ENCODE results near the gene CUL2. TPM values are rescaled to one million over a fixed set of nuclear protein-coding genes. Genes with fewer than 3 reads are reported as not detected.
"Not testable (repeated sequence)": the region's sequence is repeated elsewhere in the genome, so short reads cannot be mapped to it uniquely, and the experiment has no call there.

The CUL2 gene
- total RNA-seq, 2 experiments from 2014 or later, result 30.1 to 32.4 TPM

- H3K4me1 Mint-ChIP-seq (ENCODE audit: low read depth); H3K27ac ChIP-seq (ENCODE audit: low read depth in 1 of 2, low read length in 2 of 2); CTCF ChIA-PET; H3K4me3 Mint-ChIP-seq; H3K4me3 ChIP-seq (ENCODE audit: low read length); H3K27me3 Mint-ChIP-seq; POLR2A ChIA-PET; H3K27me3 ChIP-seq (ENCODE audit: control insufficient read depth in 1 of 2, insufficient read depth in 2 of 2, low read length in 2 of 2); DNase-seq; ATAC-seq (ENCODE audit: poor library complexity); H3K9me3 Mint-ChIP-seq; intact Hi-C loops (cut with DNase I, micrococcal nuclease); H3K4me1 ChIP-seq (ENCODE audit: insufficient read depth, low read length); H3K36me3 ChIP-seq (ENCODE audit: insufficient read depth, low read length); H3K27ac Mint-ChIP-seq; H3K36me3 Mint-ChIP-seq (ENCODE audit: low read depth): not testable (repeated sequence)
- peaks cover 0 to 12% of the 10 kb centered on the region in 2 experiments for H3K9me3 ChIP-seq (ENCODE audit: control insufficient read depth in 1 of 2, insufficient read depth in 1 of 2, low read length in 2 of 2)
Measured at GRCh38 chr10:34973757-34974156, 116.4 kb downstream of the CUL2 start.

GRCh38 chr10:34973121-34973520, 117.0 kb downstream of the CUL2 start:
- peaks cover 0 to 12% of the 10 kb centered on the region in 2 experiments for H3K9me3 ChIP-seq (ENCODE audit: control insufficient read depth in 1 of 2, insufficient read depth in 1 of 2, low read length in 2 of 2)
- H3K27me3 Mint-ChIP-seq; H3K4me1 ChIP-seq (ENCODE audit: insufficient read depth, low read length); CTCF ChIA-PET; ATAC-seq (ENCODE audit: poor library complexity); H3K27me3 ChIP-seq (ENCODE audit: control insufficient read depth in 1 of 2, insufficient read depth in 2 of 2, low read length in 2 of 2); H3K36me3 Mint-ChIP-seq (ENCODE audit: low read depth); POLR2A ChIA-PET; H3K36me3 ChIP-seq (ENCODE audit: insufficient read depth, low read length); H3K4me3 Mint-ChIP-seq; H3K4me3 ChIP-seq (ENCODE audit: low read length); DNase-seq; H3K27ac Mint-ChIP-seq; H3K4me1 Mint-ChIP-seq (ENCODE audit: low read depth); intact Hi-C loops (cut with DNase I, micrococcal nuclease); H3K27ac ChIP-seq (ENCODE audit: low read depth in 1 of 2, low read length in 2 of 2); H3K9me3 Mint-ChIP-seq: not testable (repeated sequence)

- POLR2A ChIA-PET; H3K27ac Mint-ChIP-seq; H3K36me3 ChIP-seq (ENCODE audit: insufficient read depth, low read length); H3K36me3 Mint-ChIP-seq (ENCODE audit: low read depth); H3K4me3 Mint-ChIP-seq; intact Hi-C loops (cut with DNase I, micrococcal nuclease); H3K4me3 ChIP-seq (ENCODE audit: low read length); DNase-seq; CTCF ChIA-PET; H3K4me1 ChIP-seq (ENCODE audit: insufficient read depth, low read length); H3K4me1 Mint-ChIP-seq (ENCODE audit: low read depth); ATAC-seq (ENCODE audit: poor library complexity); H3K27me3 Mint-ChIP-seq; H3K27me3 ChIP-seq (ENCODE audit: control insufficient read depth in 1 of 2, insufficient read depth in 2 of 2, low read length in 2 of 2); H3K9me3 Mint-ChIP-seq; H3K27ac ChIP-seq (ENCODE audit: low read depth in 1 of 2, low read length in 2 of 2): not testable (repeated sequence)
- H3K9me3 ChIP-seq (ENCODE audit: control insufficient read depth in 1 of 2, insufficient read depth in 1 of 2, low read length in 2 of 2), result peaks cover 0 to 12% of the 10 kb centered on the region in 2 experiments
Measured at GRCh38 chr10:34972591-34972990, 117.5 kb downstream of the CUL2 start.

- DNase-seq, POLR2A ChIA-PET: not testable (repeated sequence)
Measured at GRCh38 chr10:34971606-34972334, 118.4 kb downstream of the CUL2 start.

GRCh38 chr10:34969171-34969570, 121.0 kb downstream of the CUL2 start:
- ChIA-PET POLR2A (no interaction called here), CTCF (no interaction called here)
- no peaks in the 10 kb centered on the region for H3K4me1 ChIP-seq (ENCODE audit: insufficient read depth, low read length)
- H3K27ac ChIP-seq (ENCODE audit: low read depth in 1 of 2, low read length in 2 of 2), result no peak overlapping the region
- Mint-ChIP-seq H3K36me3 (ENCODE audit: low read depth) (no peaks in the 10 kb centered on the region), H3K27me3 (no peaks in the 10 kb centered on the region), H3K9me3 (no peaks in the 10 kb centered on the region), H3K4me3 (no peak overlapping the region), H3K4me1 (ENCODE audit: low read depth) (no peaks in the 10 kb centered on the region), H3K27ac (no peak overlapping the region)
- no peaks in the 10 kb centered on the region for H3K9me3 ChIP-seq (ENCODE audit: control insufficient read depth in 1 of 2, insufficient read depth in 1 of 2, low read length in 2 of 2)
- TF ChIP-seq CTCF (IDR thresholded peaks at IDR 0.05), result no peak
- ATAC-seq (ENCODE audit: poor library complexity), result no peak
- H3K36me3 ChIP-seq (ENCODE audit: insufficient read depth, low read length), result no peaks in the 10 kb centered on the region
- intact Hi-C loops (cut with DNase I, micrococcal nuclease), result no loop called here
- no peak for DNase-seq
- H3K4me3 ChIP-seq (ENCODE audit: low read length), result no peak overlapping the region
- no peaks in the 10 kb centered on the region for H3K27me3 ChIP-seq (ENCODE audit: control insufficient read depth in 1 of 2, insufficient read depth in 2 of 2, low read length in 2 of 2)

More at GRCh38 chr10:34971606-34972334, 118.4 kb downstream of the CUL2 start:
- H3K36me3 Mint-ChIP-seq (ENCODE audit: low read depth); intact Hi-C loops (cut with DNase I, micrococcal nuclease); CTCF ChIA-PET; H3K4me3 Mint-ChIP-seq; H3K27ac Mint-ChIP-seq; H3K4me1 ChIP-seq (ENCODE audit: insufficient read depth, low read length); H3K27ac ChIP-seq (ENCODE audit: low read depth in 1 of 2, low read length in 2 of 2); ATAC-seq (ENCODE audit: poor library complexity); H3K27me3 ChIP-seq (ENCODE audit: control insufficient read depth in 1 of 2, insufficient read depth in 2 of 2, low read length in 2 of 2); H3K4me1 Mint-ChIP-seq (ENCODE audit: low read depth); H3K4me3 ChIP-seq (ENCODE audit: low read length); H3K27me3 Mint-ChIP-seq; H3K9me3 Mint-ChIP-seq; H3K36me3 ChIP-seq (ENCODE audit: insufficient read depth, low read length): not testable (repeated sequence)
- H3K9me3 ChIP-seq (ENCODE audit: control insufficient read depth in 1 of 2, insufficient read depth in 1 of 2, low read length in 2 of 2), result peaks cover 0 to 12% of the 10 kb centered on the region in 2 experiments
